ENCODE data around the gene MTHFD1L.

The MTHFD1L gene

DNA sequence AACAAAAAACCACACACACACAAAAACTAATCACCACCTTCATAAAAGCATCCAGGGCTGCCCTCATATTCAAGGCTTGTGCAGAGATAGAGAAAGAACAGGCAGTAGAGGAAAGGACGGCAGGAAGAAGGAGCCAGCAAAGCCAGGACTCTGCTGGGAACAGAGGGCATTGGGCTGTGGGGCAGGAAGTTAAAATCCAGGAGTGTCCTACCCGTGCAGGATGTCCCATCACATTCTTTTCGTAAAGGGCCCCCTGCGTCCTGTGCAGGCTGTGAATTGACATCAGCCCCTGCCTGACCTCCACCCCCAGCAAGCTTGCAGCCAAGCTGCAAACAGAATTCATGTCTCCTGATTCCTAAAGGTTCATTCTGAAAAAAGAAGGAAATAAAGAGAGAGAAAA, 277.8 kb downstream of the MTHFD1L start:
- H3K9ac ChIP-seq (ENCODE audit: low read depth, low read length, poor library complexity, severe bottlenecking): no peak overlapping the region
- no peaks in the 10 kb centered on the region for H3K27me3 ChIP-seq (ENCODE audit: insufficient read depth, low read length, poor library complexity, severe bottlenecking)
- no peaks in the 10 kb centered on the region for H4K20me1 ChIP-seq (ENCODE audit: insufficient read depth, low read length, poor library complexity, severe bottlenecking)
- no peaks in the 10 kb centered on the region for H3K9me3 ChIP-seq (ENCODE audit: insufficient read depth, low read depth, low read length)
- no peak overlapping the region for H3K4me2 ChIP-seq (ENCODE audit: low read depth, low read length, poor library complexity, severe bottlenecking)
- no peaks in the 10 kb centered on the region for H3K9me2 ChIP-seq (replicated peaks; ENCODE audit: low read depth, low read length)
- no peaks in the 10 kb centered on the region for H3K4me1 ChIP-seq (ENCODE audit: insufficient read depth, low read length, poor library complexity, severe bottlenecking)
- no peaks in the 10 kb centered on the region for H3F3A ChIP-seq (ENCODE audit: low read depth)
- H3K4me3 ChIP-seq (ENCODE audit: low read length, poor library complexity, severe bottlenecking): no peak overlapping the region
- H3K36me3 ChIP-seq (ENCODE audit: insufficient read depth, low read length): no peaks in the 10 kb centered on the region
- H2AFZ ChIP-seq (ENCODE audit: low read length): no peak overlapping the region; the same call in 1 of the 2 replicates
- TF ChIP-seq, protein P1, sequence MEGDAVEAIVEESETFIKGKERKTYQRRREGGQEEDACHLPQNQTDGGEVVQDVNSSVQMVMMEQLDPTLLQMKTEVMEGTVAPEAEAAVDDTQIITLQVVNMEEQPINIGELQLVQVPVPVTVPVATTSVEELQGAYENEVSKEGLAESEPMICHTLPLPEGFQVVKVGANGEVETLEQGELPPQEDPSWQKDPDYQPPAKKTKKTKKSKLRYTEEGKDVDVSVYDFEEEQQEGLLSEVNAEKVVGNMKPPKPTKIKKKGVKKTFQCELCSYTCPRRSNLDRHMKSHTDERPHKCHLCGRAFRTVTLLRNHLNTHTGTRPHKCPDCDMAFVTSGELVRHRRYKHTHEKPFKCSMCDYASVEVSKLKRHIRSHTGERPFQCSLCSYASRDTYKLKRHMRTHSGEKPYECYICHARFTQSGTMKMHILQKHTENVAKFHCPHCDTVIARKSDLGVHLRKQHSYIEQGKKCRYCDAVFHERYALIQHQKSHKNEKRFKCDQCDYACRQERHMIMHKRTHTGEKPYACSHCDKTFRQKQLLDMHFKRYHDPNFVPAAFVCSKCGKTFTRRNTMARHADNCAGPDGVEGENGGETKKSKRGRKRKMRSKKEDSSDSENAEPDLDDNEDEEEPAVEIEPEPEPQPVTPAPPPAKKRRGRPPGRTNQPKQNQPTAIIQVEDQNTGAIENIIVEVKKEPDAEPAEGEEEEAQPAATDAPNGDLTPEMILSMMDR (conservative IDR thresholded peaks at IDR 0.05; ENCODE audit: low read length): no peak
- no peak for TF ChIP-seq EZH2phosphoT487 (IDR thresholded peaks at IDR 0.05; ENCODE audit: borderline replicate concordance)
- no peaks in the 10 kb centered on the region for H3K79me2 ChIP-seq (ENCODE audit: insufficient read depth, low read length)

DNA sequence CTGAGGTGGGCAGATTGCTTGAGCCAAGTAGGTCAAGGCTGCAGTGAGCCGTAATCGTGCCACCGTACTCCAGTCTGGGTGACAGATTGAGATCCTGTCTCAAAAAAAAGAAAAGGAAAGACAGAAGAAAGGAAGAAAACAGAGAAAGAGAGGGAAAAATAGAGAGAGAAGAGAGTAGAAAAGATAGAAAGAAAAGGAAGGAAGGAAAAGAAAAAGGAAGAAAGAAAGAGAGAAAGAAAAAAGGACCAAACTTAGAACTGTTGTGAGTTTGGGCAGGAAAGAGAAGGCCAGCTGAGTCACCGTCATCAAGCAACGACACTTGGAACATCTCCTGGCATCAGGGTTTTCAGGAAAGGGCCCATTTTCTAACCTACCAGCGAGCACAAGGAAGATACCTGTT, 278.3 kb downstream of the MTHFD1L start:
- Histone ChIP-seq H3K27me3 (ENCODE audit: insufficient read depth, low read length, poor library complexity, severe bottlenecking) (no peaks in the 10 kb centered on the region), H3K4me1 (ENCODE audit: insufficient read depth, low read length, poor library complexity, severe bottlenecking) (no peaks in the 10 kb centered on the region), H4K20me1 (ENCODE audit: insufficient read depth, low read length, poor library complexity, severe bottlenecking) (no peaks in the 10 kb centered on the region), H3K36me3 (ENCODE audit: insufficient read depth, low read length) (no peaks in the 10 kb centered on the region), H3F3A (ENCODE audit: low read depth) (no peaks in the 10 kb centered on the region), H3K4me3 (ENCODE audit: low read length, poor library complexity, severe bottlenecking) (no peak overlapping the region), H3K9ac (ENCODE audit: low read depth, low read length, poor library complexity, severe bottlenecking) (no peak overlapping the region), H3K9me2 (replicated peaks; ENCODE audit: low read depth, low read length) (no peaks in the 10 kb centered on the region), H3K4me2 (ENCODE audit: low read depth, low read length, poor library complexity, severe bottlenecking) (no peak overlapping the region), H3K9me3 (ENCODE audit: insufficient read depth, low read depth, low read length) (no peaks in the 10 kb centered on the region), H3K79me2 (ENCODE audit: insufficient read depth, low read length) (no peaks in the 10 kb centered on the region), H2AFZ (ENCODE audit: low read length) (no peak overlapping the region; the same call in 1 of the 2 replicates)
- TF ChIP-seq EZH2phosphoT487 (IDR thresholded peaks at IDR 0.05; ENCODE audit: borderline replicate concordance): no peak
- TF ChIP-seq, protein P1 (conservative IDR thresholded peaks at IDR 0.05; ENCODE audit: low read length): no peak

DNA sequence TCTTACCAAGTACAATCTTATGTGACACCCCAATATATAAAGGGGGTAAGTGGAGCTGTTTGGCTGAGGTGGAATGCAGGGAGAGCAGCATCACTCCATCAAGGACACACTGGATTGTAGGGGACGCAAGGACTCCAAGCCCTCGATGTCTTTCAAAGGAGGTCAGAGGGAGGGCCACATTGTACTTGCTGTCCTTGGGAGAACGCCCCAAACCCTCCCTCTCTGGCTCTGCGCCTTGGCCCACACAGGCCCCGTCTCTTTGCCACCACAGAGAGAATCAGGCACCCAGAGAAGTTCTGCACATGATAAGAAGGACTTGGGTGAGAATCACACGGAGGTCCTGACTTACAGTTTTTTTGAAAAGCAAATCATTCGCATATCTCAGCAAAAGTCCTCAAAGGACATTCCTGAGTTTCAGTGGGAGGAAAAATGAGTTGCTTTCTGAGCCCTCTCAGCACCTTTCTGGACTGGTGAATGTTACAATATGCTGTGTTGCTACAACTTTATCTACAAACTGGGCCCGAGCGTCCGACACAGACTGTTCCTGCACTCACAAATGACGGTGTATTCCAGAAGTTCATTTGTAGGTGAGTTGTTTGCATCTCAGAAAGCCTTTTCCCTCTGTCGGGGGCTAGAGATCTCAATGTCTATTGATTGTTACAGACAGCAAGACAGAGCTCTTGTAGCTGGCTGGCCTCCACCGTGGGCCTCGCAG, 281.8 kb downstream of the MTHFD1L start:
- Histone ChIP-seq H3K4me2 (ENCODE audit: low read depth, low read length, poor library complexity, severe bottlenecking) (no peak overlapping the region), H3F3A (ENCODE audit: low read depth) (no peaks in the 10 kb centered on the region), H4K20me1 (ENCODE audit: insufficient read depth, low read length, poor library complexity, severe bottlenecking) (no peaks in the 10 kb centered on the region), H3K4me3 (ENCODE audit: low read length, poor library complexity, severe bottlenecking) (no peak overlapping the region), H3K9me3 (ENCODE audit: insufficient read depth, low read depth, low read length) (no peaks in the 10 kb centered on the region), H3K79me2 (ENCODE audit: insufficient read depth, low read length) (no peaks in the 10 kb centered on the region), H3K36me3 (ENCODE audit: insufficient read depth, low read length) (no peaks in the 10 kb centered on the region), H3K27me3 (ENCODE audit: insufficient read depth, low read length, poor library complexity, severe bottlenecking) (no peaks in the 10 kb centered on the region), H2AFZ (ENCODE audit: low read length) (no peak overlapping the region), H3K4me1 (ENCODE audit: insufficient read depth, low read length, poor library complexity, severe bottlenecking) (no peaks in the 10 kb centered on the region), H3K9me2 (replicated peaks; ENCODE audit: low read depth, low read length) (no peaks in the 10 kb centered on the region), H3K9ac (ENCODE audit: low read depth, low read length, poor library complexity, severe bottlenecking) (no peak overlapping the region)
- TF ChIP-seq EZH2phosphoT487 (IDR thresholded peaks at IDR 0.05; ENCODE audit: borderline replicate concordance): no peak
- TF ChIP-seq, protein P1 (conservative IDR thresholded peaks at IDR 0.05; ENCODE audit: low read length): no peak
